ENCODE measurements around the gene NRL.

Gene NRL

GRCh38 chr14:24065408-24065807 lies 49.3 kb downstream of the NRL start:
- no peak for DNase-seq (ENCODE audit: low read depth in 2 of 2)

- no peak for DNase-seq (ENCODE audit: low read depth in 2 of 2)
These were observed 49.9 kb downstream of the NRL start for GRCh38 chr14:24064856-24065255.

GRCh38 chr14:24064091-24064795 lies 50.5 kb downstream of the NRL start:
- no peak for DNase-seq (ENCODE audit: low read depth in 2 of 2)

- DNase-seq (ENCODE audit: low read depth in 2 of 2): no peak
These were observed 51.4 kb downstream of the NRL start for GRCh38 chr14:24063263-24063836.

GRCh38 chr14:24062216-24062980 lies 52.4 kb downstream of the NRL start:
- DNase-seq (ENCODE audit: low read depth in 2 of 2): no peak

- no peak for DNase-seq (ENCODE audit: low read depth in 2 of 2)
These were observed 53.5 kb downstream of the NRL start for GRCh38 chr14:24060984-24061913.

GRCh38 chr14:24060443-24060842 lies 54.3 kb downstream of the NRL start:
- DNase-seq (ENCODE audit: low read depth in 2 of 2): no peak

GRCh38 chr14:24059841-24060388 lies 54.8 kb downstream of the NRL start:
- DNase-seq (ENCODE audit: low read depth in 2 of 2): no peak

- DNase-seq (ENCODE audit: low read depth in 2 of 2): no peak
These were observed 55.7 kb downstream of the NRL start for GRCh38 chr14:24058951-24059475.

- DNase-seq (ENCODE audit: low read depth in 2 of 2): no peak
These were observed 56.3 kb downstream of the NRL start for GRCh38 chr14:24058260-24058950.

- DNase-seq (ENCODE audit: low read depth in 2 of 2): no peak
These were observed 56.9 kb downstream of the NRL start for GRCh38 chr14:24057867-24058259.

GRCh38 chr14:24057271-24057670 lies 57.5 kb downstream of the NRL start:
- no peak for DNase-seq (ENCODE audit: low read depth in 2 of 2)

- no peak for DNase-seq (ENCODE audit: low read depth in 2 of 2)
These were observed 58.0 kb downstream of the NRL start for GRCh38 chr14:24056800-24057184.

- no peak for DNase-seq (ENCODE audit: low read depth in 2 of 2)
These were observed 58.6 kb downstream of the NRL start for GRCh38 chr14:24055971-24056799.

- DNase-seq (ENCODE audit: low read depth in 2 of 2): no peak
These were observed 60.1 kb downstream of the NRL start for GRCh38 chr14:24054646-24055045.

GRCh38 chr14:24054324-24054641 lies 60.5 kb downstream of the NRL start:
- no peak for DNase-seq (ENCODE audit: low read depth in 2 of 2)

GRCh38 chr14:24053548-24054323 lies 61.0 kb downstream of the NRL start:
- no peak for DNase-seq (ENCODE audit: low read depth in 2 of 2)

GRCh38 chr14:24052656-24053547 lies 61.8 kb downstream of the NRL start:
- DNase-seq (ENCODE audit: low read depth in 2 of 2): peak; percentile 68 to 70

Measured in stimulated activated CD8-positive, alpha-beta memory T cell treated with anti-CD3 and anti-CD28 coated beads, Interleukin-7, amount 100 ng/mL, for 4 hours (primary cell).